GM12801 (cell line): ENCODE results near the gene FHOD3.

ENCODE experiments used
- TF ChIP-seq, protein P1 (sequence below): IDR thresholded peaks from one replicate; pipeline ENCODE4 v1.5.1; 2011; ENCODE audit warnings: control low read depth; ENCODE audit not compliant: insufficient read length; ENCODE audit errors: extremely low read depth

FHOD3 gene

DNA sequence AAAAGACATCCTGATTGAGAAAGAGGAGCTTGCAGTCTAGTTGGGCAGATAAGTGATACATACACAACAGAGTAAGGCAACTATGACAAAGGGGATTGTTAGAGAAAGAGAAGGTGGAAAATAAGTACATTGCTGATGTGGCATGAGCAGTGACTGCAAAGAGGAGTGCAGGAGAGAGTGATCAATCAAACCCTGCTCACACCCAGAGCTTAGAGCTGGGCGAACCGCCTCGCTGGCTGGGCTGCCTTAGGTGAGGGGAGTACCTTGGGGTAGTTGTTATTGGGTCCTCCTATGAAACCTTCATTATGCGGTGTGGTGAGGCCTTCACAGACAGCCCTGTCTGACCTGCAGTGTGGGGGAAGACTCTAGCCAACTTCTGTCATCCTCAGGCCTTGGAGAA, 161.7 kb downstream of the FHOD3 start:
- TF ChIP-seq, protein P1, sequence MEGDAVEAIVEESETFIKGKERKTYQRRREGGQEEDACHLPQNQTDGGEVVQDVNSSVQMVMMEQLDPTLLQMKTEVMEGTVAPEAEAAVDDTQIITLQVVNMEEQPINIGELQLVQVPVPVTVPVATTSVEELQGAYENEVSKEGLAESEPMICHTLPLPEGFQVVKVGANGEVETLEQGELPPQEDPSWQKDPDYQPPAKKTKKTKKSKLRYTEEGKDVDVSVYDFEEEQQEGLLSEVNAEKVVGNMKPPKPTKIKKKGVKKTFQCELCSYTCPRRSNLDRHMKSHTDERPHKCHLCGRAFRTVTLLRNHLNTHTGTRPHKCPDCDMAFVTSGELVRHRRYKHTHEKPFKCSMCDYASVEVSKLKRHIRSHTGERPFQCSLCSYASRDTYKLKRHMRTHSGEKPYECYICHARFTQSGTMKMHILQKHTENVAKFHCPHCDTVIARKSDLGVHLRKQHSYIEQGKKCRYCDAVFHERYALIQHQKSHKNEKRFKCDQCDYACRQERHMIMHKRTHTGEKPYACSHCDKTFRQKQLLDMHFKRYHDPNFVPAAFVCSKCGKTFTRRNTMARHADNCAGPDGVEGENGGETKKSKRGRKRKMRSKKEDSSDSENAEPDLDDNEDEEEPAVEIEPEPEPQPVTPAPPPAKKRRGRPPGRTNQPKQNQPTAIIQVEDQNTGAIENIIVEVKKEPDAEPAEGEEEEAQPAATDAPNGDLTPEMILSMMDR = no peak

DNA sequence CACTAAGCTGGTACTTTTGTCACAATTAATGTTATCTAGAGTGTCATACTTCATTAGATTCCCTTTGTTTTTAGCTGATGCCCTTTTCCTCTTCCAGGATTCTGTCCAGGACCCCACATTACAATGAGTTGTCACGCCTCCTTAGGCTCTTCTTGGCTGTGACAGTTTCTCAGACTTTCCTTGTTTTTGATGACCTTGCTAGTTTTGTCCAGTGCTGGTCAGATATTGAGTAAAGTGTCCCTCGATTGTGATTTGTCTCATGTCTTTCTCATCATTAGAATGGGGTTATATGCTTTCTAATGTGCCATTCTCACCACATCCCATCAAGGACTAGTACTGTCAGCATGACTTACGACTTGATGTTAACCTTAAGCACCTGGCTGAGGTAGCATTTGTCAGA, 162.3 kb downstream of the FHOD3 start:
- TF ChIP-seq, protein P1 = no peak

DNA sequence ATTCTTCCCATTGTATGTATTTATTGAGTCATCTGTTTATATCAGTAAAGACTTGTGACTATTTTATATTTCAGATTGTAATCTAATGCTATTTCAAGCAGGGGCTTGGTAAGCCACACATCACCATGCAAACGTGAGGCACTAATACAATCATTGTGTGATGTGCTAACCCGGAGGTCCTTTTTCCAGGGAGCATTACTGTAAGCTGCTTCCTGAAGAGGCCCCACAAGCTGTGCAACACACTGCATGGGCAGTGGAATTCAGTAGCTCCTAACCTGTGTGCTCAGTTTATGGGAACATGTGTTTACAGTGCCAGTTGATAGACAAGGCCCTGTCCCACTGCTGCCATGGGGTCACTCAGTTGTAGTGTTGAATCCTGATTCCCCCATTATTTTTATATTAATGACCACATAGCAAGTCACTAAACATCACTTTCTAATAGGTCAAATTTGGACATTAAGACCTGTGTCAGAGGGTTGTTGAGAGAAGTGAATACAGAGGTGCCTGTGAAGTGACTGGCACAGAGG, 162.9 kb downstream of the FHOD3 start:
- TF ChIP-seq, protein P1 = no peak

DNA sequence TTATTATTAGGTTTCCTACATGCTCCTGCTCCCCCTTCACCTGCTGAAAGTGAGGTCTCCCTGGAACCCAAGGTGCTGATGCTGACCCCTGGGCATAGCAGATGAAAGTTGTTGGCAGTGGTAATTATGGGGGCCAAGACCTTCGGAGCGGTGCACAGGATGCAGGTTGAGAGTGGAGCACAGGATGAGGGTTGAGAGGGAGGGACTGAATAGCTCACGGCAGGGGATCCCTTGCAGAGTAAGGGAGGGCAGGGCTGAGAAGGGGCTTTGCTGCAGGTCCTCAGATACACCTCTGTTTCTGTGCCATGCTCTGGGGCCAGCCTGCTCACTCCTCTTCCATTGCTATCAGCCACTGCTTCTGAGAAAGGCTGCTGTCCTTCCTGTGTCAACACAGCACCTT, 163.3 kb downstream of the FHOD3 start:
- TF ChIP-seq, protein P1 = no peak

DNA sequence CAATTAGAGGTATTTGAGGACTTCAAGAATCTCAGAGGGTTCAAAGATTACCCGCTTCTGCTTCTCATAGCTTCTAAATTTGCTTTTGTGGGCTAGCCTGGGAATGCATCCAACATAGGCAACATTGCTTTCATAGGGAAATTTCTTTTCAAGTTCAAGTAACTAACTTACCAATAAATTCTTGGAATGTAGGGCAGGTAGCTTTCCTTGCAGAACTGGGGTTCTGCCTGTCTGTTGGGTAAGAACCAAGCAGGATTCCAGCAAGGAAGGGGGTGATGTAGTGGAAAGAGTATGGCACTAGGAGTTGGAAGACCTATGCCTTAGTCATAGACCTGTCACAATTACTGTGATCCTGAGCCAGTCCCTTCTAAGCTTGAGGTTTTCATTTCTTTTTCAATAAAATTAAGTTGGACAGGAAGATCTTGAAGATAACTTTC, 164.1 kb downstream of the FHOD3 start:
- TF ChIP-seq, protein P1 = no peak

DNA sequence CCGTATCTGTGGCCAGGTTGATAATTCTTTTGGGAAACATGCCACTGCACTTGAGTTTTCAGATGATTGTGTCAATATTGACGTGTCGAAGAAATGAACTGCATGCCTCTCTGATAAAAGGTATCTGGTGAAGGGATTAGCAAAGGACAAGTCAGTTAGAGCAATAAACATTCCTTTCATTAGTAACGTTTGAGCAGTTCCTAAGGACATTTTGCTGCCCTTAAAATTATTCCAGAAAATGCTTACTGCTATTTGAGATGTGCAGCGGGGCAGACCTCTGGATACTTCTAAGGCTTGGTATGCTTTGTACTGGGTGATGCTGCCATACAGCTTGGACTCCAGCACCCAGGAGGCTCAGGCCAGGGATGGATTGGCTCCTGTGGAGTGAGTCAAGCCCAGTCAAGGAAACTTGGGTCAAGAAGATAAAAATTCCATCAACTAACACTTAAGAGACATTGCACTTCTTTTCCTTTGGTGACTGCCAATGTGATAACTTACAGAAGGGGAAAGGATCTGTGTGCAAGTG, 166.7 kb downstream of the FHOD3 start:
- TF ChIP-seq, protein P1 = no peak

DNA sequence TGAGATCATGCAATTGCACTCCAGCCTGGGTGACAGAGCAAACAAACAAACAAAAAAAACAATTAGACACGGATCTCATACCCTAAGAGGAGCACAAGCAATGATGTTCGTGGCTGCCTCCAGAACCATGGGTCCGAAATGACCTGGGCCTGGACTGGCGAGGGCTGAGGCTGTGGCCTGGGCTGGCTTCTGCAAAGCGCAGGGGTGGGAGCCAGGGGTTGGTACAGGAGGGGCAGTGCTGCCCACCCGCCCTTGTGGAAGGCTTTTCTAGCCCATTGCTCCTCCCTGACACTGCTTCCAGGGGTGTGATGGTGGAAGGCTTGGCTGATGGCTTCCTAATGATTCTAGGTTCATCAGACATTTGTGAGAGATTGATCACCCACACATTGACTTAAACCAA, 167.8 kb downstream of the FHOD3 start:
- TF ChIP-seq, protein P1 = no peak

DNA sequence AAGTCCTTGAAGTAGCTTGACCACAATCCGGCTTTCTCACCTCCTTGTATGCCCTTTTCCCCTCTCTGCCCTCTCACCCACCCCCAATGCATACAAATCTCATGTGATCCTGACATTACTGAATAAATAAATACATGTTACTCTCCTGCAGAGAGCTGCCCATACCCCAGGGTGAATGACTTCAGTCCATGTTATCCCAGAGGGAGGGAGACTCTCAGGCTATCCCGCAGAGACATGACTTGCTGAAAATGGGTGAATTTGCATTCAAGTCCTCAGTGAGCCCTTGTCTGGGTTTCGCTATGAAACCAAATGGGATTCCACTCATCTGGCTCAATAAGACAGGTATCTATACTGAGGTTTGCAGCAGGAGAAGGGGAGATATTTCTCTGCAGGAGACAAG, 168.5 kb downstream of the FHOD3 start:
- TF ChIP-seq, protein P1 = no peak
